PFSK-1 (cell line): ENCODE data around the gene NSUN6.

Source experiments
- FOXP2 ChIP-seq: optimal IDR thresholded peaks from 2 replicates; pipeline ENCODE3; 2011; ENCODE audit warnings: borderline replicate concordance, control low read depth, inconsistent platforms; ENCODE audit not compliant: insufficient read depth; ENCODE audit errors: extremely low read length, extremely low read depth
- POLR2AphosphoS5 ChIP-seq: IDR thresholded peaks from 2 replicates; pipeline ENCODE4 v1.6.1; 2012; ENCODE audit warnings: low read depth, mild to moderate bottlenecking, control low read depth, low read length, moderate library complexity
- SIN3A ChIP-seq: IDR thresholded peaks from 2 replicates; pipeline ENCODE4 v1.6.1; 2012; ENCODE audit warnings: mild to moderate bottlenecking, low read length, moderate library complexity, borderline replicate concordance; ENCODE audit not compliant: insufficient read depth
- TAF1 ChIP-seq: IDR thresholded peaks from 2 replicates; pipeline ENCODE4 v1.6.1; 2012; ENCODE audit warnings: low read length, control low read depth, borderline replicate concordance; ENCODE audit not compliant: insufficient read depth
- TF ChIP-seq, protein P1 (sequence below), 2 experiments: IDR thresholded peaks; 2 replicates each; pipeline versions ENCODE4 v1.6.1 to v1.8.0; 2011 to 2012; ENCODE audit warnings: low read depth in 2 of 2, low read length in 2 of 2, control low read depth in 1 of 2, inconsistent platforms in 1 of 2, mild to moderate bottlenecking in 1 of 2, moderate library complexity in 1 of 2; ENCODE audit not compliant: insufficient read depth in 1 of 2

NSUN6 gene

DNA sequence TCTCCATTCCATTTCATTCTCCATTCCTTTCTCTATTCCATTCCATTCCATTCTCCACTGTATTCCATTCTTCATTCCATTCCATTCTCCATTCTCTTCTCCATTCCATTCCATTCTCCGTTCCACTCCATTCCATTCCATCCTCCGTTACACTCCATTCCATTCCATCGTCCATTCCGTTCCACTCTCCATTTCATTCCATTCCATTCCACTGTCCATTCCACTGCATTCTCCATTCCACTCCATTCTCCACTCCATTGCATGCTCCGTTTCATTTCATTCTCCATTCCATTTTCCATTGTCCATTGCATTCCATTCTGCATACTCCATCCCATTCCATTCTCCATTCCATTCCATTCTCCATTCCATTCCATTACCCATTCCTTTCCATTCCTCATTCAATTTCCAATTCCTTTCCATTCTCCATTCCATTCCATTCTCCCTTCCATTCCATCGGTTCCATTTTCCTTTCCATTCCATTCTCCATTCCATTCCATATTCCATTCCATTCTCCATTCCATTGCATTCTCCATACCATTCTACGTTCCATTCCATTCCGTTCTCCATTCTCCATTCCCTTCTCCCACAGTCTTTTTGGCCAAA is 78.3 kb downstream of the NSUN6 start:
- no peak for TF ChIP-seq FOXP2
- no peak for TF ChIP-seq POLR2AphosphoS5
- TF ChIP-seq TAF1 = no peak
- no peak for TF ChIP-seq SIN3A
- TF ChIP-seq, protein P1, sequence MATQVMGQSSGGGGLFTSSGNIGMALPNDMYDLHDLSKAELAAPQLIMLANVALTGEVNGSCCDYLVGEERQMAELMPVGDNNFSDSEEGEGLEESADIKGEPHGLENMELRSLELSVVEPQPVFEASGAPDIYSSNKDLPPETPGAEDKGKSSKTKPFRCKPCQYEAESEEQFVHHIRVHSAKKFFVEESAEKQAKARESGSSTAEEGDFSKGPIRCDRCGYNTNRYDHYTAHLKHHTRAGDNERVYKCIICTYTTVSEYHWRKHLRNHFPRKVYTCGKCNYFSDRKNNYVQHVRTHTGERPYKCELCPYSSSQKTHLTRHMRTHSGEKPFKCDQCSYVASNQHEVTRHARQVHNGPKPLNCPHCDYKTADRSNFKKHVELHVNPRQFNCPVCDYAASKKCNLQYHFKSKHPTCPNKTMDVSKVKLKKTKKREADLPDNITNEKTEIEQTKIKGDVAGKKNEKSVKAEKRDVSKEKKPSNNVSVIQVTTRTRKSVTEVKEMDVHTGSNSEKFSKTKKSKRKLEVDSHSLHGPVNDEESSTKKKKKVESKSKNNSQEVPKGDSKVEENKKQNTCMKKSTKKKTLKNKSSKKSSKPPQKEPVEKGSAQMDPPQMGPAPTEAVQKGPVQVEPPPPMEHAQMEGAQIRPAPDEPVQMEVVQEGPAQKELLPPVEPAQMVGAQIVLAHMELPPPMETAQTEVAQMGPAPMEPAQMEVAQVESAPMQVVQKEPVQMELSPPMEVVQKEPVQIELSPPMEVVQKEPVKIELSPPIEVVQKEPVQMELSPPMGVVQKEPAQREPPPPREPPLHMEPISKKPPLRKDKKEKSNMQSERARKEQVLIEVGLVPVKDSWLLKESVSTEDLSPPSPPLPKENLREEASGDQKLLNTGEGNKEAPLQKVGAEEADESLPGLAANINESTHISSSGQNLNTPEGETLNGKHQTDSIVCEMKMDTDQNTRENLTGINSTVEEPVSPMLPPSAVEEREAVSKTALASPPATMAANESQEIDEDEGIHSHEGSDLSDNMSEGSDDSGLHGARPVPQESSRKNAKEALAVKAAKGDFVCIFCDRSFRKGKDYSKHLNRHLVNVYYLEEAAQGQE (IDR thresholded peaks at IDR 0.05; ENCODE audit: insufficient read depth in 1 of 2, low read depth in 2 of 2, low read length in 2 of 2) = no peak

DNA sequence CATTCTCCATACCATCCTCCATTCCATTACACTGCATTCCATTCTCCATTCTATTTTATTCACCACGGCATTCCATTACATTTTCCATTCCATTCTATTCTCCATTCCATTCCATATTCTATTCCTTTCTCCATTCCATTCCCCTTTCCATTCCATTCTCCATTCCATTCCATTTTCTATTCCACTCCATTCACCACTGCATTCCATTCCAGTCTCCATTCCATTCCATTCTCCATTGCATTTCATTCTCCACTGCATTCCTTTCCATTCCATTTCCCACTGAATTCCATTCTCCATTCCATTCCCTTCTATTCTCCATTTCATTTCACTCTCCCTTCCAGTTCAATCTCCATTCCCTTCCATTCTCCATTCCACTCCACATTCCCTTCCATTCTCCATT is 79.6 kb downstream of the NSUN6 start:
- no peak for TF ChIP-seq TAF1
- TF ChIP-seq SIN3A = no peak
- TF ChIP-seq FOXP2 = no peak
- TF ChIP-seq POLR2AphosphoS5 = no peak
- TF ChIP-seq, protein P1 (IDR thresholded peaks at IDR 0.05; ENCODE audit: insufficient read depth in 1 of 2, low read depth in 2 of 2, low read length in 2 of 2) = no peak

DNA sequence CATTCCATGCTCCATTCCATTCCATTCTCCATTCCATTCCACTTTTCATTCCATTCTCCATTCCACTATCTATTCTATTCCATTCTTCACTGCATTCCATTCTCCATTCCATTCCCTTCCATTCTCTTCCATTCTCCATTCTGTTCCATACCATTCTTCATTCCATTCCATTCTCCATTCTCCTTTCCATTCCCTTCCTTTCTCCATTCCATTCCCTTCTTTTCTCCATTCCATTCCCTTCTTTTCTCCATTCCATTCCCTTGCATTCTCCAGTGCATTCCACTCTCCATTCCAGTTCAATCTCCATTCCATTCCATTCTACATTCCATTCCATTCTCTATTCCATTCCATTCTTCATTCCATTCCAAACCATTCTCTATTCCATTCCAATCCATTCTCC is 80.3 kb downstream of the NSUN6 start:
- TF ChIP-seq TAF1 (no peak), POLR2AphosphoS5 (no peak), FOXP2 (no peak), SIN3A (no peak)
- TF ChIP-seq, protein P1 (IDR thresholded peaks at IDR 0.05; ENCODE audit: insufficient read depth in 1 of 2, low read depth in 2 of 2, low read length in 2 of 2) = no peak

DNA sequence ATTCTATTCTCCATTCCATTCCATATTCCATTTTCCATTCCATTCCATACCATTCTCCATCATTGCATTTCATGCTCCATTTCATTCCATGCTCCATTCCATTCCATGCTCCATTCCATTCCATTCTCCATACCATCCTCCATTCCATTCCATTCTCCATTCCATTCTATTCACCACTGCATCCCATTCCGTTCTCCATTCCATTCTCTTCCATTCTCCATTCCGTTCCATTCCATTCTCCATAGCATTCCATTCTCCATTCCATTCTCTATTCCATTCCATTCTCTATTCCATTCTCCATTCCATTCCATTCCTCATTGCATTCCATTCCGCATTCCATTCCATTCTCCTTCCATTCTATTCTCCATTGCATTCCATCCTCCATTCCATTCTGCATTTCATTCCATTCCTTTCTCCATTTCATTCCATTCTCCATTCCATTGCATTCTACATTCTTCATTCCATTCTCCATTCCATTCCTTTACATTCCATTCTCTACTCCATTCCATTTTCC is 84.0 kb downstream of the NSUN6 start:
- TF ChIP-seq POLR2AphosphoS5 (no peak), TAF1 (no peak), SIN3A (no peak), FOXP2 (no peak)
- TF ChIP-seq, protein P1 (IDR thresholded peaks at IDR 0.05; ENCODE audit: insufficient read depth in 1 of 2, low read depth in 2 of 2, low read length in 2 of 2) = no peak
